Stimulated activated CD4-positive, alpha-beta T cell treated with anti-CD3 and anti-CD28 coated beads, Interleukin-15, amount 100 ng/mL, for 1 hour (primary cell): Measurements from ENCODE around the gene AMOTL2.

Experiments used
- DNase-seq, 2 donors: peaks; one replicate each; pipeline ENCODE4 v3.0.0-alpha.2; 2020; ENCODE audit warnings: low read depth in 1 of 2, low spot score in 1 of 2

Gene AMOTL2

GRCh38 chr3:134317106-134317947 lies 56.9 kb downstream of the AMOTL2 start:
- DNase-seq: no peak

DNA sequence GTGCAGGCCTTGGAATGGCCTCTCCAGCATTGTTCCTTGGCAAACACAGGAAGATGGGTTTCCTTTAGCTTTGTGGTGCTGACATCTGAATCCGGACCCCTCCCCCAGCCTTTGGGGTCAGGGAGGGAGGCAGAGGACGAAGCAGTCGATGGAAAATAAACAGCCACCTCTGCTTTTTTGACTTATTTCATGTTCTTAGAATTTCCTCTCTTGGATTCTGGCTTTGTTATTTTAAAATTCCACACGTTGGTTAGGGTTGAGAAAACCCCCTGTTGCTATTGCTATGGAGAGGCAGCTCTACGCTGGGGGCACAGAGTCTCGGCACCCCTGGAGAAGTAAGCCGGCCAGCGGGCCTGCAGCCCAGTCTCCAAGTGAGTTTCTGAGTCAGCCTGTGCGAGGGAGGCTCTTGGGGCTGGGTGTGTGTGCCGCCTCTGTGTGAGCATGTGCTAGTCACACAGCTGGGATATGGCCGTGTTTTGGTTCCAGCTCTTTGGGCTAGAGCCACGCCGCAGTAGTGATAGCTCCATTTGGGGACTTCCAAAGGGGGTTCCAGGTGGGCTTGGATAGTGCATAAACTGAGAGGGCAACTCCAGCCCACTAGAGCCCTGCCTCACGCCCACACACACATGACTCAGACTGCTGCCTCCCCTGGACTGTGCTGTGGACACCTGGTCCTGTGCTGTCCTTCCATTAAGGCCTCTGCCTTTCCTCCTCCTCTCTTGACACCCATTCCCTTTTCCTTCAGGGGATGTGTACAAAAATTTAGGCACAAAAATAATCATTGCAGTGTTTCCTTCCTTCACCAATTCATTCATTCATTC lies 58.8 kb downstream of the AMOTL2 start:
- no peak for DNase-seq

DNA sequence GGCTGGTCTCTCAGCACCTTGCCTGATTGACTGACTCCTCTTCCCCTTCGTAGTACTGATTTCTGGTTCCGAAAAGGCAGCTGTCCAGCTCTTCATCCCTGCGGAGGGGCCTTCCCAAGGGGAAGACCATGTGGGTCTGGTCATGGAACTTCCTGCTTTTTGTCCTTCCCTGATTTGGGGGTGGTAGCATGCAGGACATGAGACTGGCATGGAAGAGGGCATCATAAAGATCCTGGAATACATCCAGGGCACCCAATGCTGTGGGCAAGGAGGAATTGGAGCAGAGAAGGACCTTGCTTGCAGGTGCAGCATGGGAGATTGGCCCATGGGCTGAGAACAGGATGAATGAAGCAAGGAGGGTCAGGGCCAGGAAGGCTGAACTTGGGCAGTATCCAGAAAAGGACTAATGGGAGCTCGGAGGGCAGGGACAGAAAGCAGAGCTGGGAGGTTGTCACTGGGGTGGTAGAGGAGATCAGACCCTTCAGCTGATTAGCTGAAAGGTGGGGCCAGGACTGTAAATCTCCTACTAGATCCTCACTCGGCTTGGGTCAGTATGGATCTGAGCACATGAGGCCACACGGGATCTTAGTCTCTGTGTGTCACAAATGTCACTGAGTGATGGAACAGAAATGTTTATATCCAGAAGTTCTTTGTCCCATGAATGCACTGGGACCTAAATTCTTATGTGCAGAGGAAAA lies 59.5 kb downstream of the AMOTL2 start:
- DNase-seq: no peak

- DNase-seq: no peak
Measured at GRCh38 chr3:134313847-134314587, 60.2 kb downstream of the AMOTL2 start.

DNA sequence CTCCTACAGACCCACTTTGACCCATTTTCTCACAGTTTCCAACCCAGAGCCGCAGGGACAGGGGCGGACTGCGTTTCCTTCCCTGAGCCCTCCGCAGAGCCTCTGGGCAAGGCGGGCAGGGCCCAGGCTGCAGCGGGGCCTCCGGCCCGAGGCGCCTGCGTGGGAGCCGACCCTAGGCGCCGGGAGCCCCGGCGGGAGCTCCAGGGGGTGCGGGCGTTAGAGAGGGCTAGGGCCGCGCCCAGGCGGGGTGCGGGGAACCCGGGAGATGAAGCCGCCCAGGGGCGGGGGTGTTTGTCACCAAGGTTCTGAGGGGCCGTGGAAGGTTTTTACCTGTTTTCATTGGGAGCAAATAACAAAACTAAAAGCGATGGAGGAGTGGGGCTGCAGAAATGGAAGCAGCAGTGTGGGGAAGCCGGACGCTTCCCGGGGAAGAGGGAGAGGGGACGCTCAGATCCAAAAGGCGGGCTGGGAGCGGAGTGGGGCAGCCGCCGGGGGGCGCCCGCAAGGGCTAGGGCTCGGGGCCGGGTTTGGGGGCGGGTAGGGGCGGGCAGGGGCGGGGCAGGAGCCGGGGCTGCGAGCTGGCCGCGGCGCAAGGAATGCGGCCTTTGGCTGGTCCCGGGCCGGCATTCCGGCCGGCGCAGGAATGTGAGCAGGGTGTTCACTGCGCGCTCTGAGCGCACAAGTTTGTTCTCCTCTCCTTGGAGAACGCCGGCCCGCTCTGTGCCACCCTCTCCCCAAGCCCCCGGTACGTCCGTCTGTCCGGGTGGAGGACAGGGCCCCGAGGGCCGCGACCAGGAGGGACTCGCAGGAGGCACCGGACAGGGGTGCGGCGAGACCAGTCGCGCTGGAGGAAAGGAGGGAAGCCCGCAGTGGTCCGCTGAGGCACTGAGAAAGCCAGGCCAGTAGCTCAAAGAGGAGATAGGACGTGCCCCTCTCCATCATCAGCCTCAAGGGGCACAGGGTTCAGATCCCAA lies 61.1 kb downstream of the AMOTL2 start:
- DNase-seq: no peak

DNA sequence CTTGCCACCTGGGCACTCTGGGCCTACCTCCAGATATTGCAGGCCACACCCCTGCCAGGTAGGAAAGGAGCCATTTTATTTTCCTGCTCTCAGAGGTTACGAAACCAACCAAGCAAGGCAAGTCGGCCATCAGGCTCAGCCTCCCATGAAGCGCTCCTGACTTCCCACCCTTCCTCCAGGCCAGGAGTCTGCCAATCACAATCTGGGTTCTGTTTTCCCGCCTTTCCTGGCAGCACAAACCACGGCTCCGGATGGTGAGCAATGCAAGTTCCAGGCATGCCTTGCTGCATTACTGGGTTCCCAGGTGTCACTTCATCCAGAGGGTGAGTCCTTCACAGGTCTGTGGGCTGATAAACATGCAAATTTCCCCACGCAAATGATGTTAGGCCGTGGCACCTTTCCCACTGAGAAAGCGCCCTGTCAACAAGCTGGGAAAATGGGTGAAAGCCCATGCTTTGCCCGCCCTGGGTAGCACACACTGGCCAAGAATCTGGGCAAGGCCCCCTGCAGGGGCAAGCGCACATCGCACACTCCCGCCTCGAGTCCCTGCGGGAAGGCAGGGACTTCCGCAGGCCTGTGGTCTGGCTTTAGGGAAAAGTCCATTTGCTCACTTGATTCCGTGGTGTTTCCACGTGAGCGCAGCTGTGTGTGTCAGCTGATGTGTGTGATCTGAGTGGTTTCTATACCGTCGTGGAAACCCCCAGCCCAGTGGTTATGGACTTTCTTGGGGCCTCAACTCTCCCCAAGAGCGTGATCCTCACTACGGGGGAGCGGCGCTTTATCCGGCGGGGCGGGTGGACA lies 62.0 kb downstream of the AMOTL2 start:
- no peak for DNase-seq

- DNase-seq: no peak
Measured at GRCh38 chr3:134311693-134312071, 62.6 kb downstream of the AMOTL2 start.

GRCh38 chr3:134311265-134311664 lies 63.0 kb downstream of the AMOTL2 start:
- DNase-seq: no peak

- no peak for DNase-seq
Measured at GRCh38 chr3:134309987-134310700, 64.1 kb downstream of the AMOTL2 start.

- peak; percentile 43 to 66 for DNase-seq
Measured at GRCh38 chr3:134308350-134308891, 65.8 kb downstream of the AMOTL2 start.

- no peak for DNase-seq
Measured at GRCh38 chr3:134307425-134307824, 66.8 kb downstream of the AMOTL2 start.

DNA sequence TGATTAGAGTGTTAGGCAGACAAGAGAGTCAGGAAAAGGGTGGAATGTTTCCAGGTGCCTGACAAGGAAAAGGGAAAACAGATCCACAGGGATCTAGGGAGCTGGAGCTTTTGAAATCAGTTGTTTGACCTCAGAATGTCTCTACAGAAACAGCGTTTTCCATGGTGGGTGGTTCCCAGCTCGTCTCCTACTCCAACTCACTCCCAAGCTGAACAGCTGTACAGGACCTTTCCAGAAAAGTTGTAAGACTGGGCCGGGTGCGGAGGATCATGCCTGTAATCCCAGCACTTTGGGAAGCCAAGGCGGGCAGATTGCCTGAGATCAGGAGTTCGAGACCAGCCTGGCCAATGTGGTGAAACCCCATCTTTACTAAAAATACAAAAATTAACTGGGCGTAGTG lies 67.9 kb downstream of the AMOTL2 start:
- DNase-seq: no peak
